NCI-H446 (cell line): ENCODE measurements around the gene NHP2.

Experiments used
- DNase-seq, 2 experiments: peaks; one replicate each; lab custom pipeline; 2025; lab: John Stamatoyannopoulos, UW

Gene NHP2

DNA sequence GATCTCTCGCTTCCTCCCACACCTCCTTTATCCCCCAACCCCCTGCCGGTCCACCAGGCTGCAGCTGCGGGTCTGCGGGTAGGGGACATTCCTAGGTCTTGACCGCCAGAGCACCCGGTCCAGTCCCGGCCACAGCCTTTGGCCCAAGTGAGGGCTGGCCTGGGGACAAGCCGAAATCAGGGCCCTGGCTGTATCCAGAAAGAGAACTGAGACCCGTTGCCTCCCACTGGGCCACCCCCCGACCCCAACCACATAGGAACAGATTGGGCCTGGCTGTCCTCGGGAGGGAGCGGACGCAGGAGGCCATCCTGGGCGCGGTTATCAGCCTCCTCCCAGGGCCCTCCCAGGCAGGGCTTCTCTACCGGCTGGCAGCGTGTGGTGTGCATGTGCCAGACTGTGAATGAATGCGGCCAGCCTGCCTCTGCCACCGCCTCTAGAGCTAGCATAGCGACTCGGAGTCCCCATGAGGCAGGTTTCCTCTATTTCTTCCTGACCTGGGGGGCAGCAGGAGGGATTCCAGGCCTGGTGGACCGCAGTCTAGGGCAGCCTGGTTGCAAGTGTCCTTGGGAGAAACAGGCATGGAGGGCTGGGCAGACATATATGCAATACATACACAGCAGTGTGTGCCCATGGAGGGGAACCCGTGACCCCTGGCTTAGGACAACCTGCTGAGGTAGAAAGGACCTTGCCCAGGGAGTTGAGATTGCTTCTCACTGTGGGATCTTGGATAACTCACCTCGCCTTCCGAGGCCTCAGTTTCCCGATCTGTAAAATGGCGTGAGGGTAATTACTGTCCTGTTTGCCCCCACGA is 39.2 kb downstream of the NHP2 start:
- DNase-seq: no peak

GRCh38 chr5:178113841-178114324 is 39.8 kb downstream of the NHP2 start:
- no peak for DNase-seq

GRCh38 chr5:178113141-178113787 is 40.4 kb downstream of the NHP2 start, which contains the start of gene N4BP3:
Gene N4BP3 (plus strand): TSS chr5:178113532. CDS start chr5:178119584, 6,052 bp downstream.
- peak in 1 of 2 experiments; percentile 9 for DNase-seq

DNA sequence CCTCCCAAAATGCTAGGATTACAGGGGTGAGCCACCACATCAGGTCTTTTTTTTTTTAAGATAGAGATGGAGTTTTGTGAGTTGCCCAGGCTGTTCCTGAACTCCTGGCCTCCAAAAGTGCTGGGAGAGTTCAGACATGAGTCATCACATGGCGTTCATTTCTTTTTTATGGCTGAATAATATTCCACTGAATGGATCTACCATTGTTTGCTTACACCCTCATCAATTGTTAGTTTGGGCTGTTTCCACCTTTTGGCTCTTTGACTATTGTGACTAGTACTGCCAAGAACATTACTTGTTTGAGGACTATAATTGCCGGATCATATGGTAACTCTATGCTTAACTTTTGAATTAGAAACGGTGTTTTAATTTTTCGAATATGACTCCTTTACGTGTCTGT is 41.1 kb downstream of the NHP2 start:
- no peak for DNase-seq

GRCh38 chr5:178111925-178112324 is 41.8 kb downstream of the NHP2 start:
- no peak for DNase-seq

GRCh38 chr5:178110511-178110910 is 43.2 kb downstream of the NHP2 start:
- no peak for DNase-seq

GRCh38 chr5:178108966-178109365 is 44.7 kb downstream of the NHP2 start:
- DNase-seq: no peak

- no peak for DNase-seq
Observed at GRCh38 chr5:178108446-178108845, 45.2 kb downstream of the NHP2 start.

GRCh38 chr5:178107756-178108310 is 45.9 kb downstream of the NHP2 start:
- DNase-seq: no peak

GRCh38 chr5:178106556-178107239 is 47.0 kb downstream of the NHP2 start:
- no peak for DNase-seq

GRCh38 chr5:178106086-178106485 is 47.6 kb downstream of the NHP2 start:
- no peak for DNase-seq

DNA sequence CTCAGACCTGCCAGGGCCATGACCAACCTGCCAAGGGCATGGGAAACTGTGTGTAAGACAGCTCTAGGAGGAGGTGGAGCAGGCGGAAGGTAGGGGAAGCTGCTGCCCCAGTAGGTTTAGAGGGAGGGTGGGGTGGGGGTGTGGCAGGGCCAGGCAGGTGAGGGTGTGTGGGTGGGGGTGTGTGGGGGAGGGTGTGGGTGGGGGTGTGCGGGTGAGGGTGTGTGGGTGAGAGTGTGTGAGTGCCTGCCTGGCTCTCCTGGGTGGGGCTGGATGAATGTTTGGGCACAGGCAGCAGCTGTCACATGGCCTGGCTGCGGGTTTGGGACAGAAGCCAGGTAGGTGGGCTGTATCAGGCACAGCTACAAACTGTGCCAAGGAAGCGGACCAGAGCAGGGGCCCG is 49.2 kb downstream of the NHP2 start:
- no peak for DNase-seq

- no peak for DNase-seq
Observed at GRCh38 chr5:178103612-178104011, 50.1 kb downstream of the NHP2 start.
